Skeletal muscle cell (primary cell): Measurements from ENCODE around the gene CHD9.
"Not testable (repeated sequence)": the region's sequence is repeated elsewhere in the genome, so short reads cannot be mapped to it uniquely, and the experiment has no call there.

Experiments
- DNase-seq: peaks from one replicate; pipeline ENCODE4 v3.0.0-alpha.2; 2010; ENCODE audit warnings: low read depth
- H3K4me3 ChIP-seq: 2 replicates; pipeline ENCODE4 v1.5.1; 2011; ENCODE audit warnings: low read depth, mild to moderate bottlenecking, control low read depth, low read length, moderate library complexity

The CHD9 gene

DNA sequence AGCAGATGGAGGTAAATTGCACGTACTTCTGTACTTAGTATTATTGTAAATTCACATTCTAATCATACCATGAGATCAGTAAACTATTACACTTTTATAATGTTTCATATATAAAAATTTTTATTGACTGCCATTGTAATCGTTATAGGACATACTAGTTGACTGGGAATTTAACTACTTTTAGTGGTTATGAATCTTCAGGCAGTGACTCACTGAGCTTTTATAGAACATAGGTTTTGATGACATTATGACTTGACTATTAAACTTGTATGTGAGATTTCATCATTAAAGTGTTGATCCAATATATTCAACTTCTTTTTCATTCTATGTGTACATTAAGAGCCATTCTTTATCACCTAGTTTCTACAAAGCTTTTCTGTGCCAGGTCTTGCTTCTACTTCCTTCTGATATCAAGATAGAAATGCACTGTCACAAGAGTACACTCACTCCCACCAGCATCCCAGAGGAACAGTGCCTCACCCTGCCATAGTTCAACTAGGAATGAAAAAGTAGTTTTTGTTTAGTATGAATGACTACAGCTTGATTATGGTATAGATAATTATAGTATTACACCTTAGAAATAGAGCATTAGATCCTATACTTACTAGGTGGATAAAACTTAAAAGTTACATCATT is 237.1 kb downstream of the CHD9 start:
- H3K4me3 ChIP-seq = no peak overlapping the region
- no peak for DNase-seq

DNA sequence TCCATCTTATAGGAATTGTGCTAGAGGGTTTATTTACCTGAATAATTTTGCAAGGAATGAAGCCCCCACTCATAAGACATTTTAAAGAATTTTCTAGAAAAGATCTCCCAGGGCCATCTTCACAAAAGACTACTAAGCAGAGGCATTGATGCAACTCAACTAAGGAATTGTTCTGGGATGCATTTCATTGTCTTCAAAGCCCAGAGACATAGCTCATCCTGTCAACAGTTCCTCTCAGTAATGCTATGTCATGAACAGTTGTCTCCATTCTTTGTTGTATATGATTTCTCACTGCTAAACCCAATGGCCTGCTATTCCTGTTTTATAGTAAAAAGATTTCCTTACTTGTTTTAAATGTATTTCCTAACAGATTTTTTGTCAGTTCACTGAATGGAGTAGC is 242.7 kb downstream of the CHD9 start:
- H3K4me3 ChIP-seq = no peak overlapping the region

DNA sequence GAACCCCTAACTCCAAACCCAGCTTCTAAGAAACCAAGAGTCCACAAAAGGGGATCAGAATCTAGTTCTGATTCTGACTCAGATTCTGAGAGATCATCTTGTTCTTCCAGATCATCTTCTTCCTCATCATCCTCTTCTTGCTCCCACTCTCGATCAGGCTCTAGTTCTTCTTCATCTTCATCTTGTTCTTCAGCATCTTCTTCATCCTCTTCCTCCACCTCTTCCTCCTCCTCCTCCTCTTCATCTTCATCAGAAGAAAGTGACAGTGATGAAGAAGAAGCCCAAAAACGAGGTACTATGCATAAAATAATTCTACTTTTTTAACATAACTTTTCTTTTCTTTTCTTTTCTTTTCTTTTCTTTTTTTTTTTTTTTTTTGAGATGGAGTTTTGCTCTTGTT is 249.5 kb downstream of the CHD9 start:
- no peak overlapping the region for H3K4me3 ChIP-seq
- no peak for DNase-seq

More for the DNA sequence above, 242.7 kb downstream of the CHD9 start:
- DNase-seq = no peak

DNA sequence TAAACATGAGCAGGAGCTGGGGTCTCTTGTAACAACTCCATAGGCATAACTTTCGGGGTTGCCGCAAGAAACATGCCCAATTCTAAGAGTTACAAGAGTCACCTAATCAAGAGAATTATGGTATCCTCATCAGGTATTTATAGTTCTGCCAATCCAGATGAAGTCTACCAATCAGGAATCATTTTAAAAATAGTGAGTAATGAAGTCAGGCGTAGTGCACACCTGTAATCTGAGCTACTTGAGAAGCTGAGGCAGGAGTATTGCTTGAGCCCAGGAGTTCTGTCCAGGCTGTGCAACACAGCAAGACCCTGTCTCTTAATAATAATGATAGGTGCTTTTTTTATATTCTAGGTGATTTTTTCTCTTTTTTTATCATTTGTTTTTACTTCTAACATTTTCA is 251.0 kb downstream of the CHD9 start:
- no peak for DNase-seq
- H3K4me3 ChIP-seq = no peak overlapping the region

DNA sequence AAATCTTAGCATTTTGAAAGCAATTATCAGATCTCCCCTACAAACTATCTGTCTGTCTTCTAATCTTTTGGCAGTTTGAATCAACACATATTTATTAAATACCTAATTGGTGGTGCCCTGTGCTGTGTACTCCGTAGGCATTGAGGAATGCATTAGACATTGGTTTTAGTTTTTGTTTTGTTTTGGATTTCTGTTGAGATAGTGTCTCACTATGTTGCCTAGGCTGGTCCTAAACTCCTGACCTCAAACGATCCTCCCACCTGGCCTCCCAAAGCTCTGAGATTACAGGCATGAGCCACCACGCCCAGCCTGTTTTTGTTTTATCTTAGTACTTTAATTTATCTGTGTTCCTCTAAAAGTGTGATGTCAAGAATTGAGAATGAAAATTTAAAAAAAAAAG is 254.7 kb downstream of the CHD9 start:
- no peak for DNase-seq
- no peak overlapping the region for H3K4me3 ChIP-seq

DNA sequence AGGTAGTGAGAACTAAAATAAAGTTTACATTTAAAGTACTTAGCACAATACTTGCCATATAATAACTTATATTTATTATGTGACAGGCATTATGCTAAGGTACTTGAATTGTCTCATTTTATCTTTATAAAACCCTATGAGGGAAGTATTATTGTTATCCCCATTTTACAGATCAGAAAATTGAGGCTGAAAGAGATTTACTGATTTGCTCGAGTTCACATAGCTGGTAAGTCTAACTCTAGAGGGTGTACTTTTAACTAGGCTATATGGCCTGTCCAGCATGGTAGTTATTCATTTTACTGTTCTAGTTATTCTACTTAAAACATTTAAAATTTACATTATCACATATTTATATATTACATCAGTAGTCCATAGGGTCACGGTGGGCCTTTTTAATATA is 266.2 kb downstream of the CHD9 start:
- no peak for DNase-seq
- no peak overlapping the region for H3K4me3 ChIP-seq

DNA sequence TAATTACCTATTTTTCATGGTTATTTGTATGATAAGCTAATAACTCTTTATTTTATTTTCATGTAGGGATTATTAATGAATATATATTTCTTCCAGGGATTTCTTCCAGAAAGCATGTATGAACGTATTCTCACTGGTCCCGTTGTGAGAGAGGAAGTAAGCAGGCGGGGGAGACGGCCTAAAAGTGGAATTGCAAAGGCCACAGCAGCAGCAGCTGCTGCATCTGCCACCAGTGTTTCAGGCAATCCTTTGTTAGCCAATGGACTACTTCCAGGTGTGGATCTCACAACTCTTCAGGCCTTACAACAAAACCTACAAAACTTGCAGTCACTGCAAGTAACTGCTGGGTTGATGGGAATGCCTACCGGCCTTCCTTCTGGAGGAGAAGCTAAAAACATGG is 269.1 kb downstream of the CHD9 start:
- no peak overlapping the region for H3K4me3 ChIP-seq
- DNase-seq = no peak

DNA sequence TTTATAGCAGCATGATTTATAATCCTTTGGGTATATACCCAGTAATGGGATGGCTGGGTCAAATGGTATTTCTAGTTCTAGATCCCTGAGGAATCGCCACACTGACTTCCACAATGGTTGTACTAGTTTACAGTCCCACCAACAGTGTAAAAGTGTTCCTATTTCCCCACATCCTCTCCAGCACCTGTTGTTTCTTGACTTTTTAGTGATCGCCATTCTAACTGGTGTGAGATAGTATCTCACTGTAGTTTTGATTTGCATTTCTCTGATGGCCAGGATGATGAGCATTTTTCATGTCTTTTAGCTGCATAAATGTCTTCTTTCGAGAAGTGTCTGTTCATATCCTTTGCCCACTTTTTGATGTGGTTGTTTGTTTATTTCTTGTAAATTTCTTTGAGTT is 276.2 kb downstream of the CHD9 start:
- H3K4me3 ChIP-seq = not testable (repeated sequence)

DNA sequence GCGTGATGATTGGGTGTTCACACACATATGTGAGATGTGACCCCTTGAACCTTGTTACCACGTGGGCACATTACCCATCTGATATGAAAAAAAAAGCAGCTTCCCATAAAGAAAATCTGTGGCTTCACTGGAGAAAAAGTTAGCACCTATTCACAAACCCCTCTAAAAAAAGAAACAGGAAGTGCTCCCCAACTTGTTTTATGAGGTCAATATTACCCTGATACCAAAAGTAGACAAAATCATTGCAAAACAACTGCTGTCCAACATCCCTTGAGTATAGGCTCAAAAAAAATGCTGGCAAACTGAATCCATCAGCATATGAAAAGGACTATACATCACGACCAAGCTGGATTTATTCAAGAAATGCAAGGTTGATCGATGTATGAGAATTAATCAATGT is 279.8 kb downstream of the CHD9 start:
- no peak overlapping the region for H3K4me3 ChIP-seq
- no peak for DNase-seq

More for the DNA sequence above, 276.2 kb downstream of the CHD9 start:
- DNase-seq = not testable (repeated sequence)

DNA sequence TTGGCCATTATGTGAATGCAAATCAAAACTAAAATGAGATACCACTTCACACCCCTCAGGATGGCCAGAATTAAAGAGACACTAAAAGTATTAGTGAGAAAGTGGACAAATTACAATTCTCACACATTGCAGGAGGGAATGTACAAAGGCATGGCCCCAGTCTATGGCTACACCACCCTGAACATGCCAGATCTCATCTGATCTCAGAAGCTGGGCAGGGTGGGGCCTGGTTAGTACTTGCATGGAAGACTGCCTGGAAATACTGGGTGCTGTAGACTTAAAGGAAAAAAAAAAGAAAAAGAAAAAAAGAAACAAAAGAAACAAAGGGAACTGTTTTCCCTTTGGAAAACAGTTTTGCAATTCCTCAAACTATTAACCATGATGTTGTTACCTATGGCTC is 282.5 kb downstream of the CHD9 start:
- no peak overlapping the region for H3K4me3 ChIP-seq
- DNase-seq = no peak

DNA sequence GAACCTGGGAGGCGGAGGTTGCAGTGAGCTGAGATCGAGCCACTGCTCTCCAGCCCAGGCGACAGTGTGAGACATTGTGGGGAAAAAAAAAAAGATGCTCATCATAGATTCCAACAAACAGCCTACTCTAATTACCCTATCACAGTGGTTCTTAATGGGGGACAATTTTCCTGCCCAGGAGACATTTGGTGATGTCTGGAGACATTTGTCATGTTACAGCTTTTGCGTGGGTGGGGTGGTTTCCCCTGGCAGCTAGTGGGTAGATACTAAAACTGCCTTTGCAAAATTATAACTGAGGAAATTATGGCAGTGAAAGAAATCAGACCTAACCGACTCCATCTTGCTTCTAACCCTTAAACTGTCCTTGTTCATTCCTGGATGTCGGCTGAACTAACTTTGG is 287.0 kb downstream of the CHD9 start:
- no peak overlapping the region for H3K4me3 ChIP-seq
- no peak for DNase-seq

DNA sequence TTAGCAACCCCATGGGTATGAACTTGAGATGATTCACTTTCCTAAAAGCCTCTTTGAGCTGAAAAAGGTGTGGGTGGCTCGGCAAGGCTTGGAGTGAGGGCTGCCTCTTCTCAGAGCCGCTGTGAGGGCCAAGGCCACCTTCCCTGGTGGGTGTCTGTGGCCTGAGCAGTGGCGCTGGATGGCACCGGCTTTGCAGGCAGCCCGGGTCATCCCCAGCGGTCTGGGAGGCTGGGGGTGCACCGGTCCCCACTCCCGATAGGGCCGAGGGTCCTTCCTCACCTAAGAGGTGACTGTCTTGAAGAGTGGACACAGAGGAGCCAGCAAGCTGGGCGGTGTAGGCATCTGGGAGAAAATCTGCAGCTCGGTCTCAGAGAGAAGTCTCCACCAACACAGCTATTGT is 300.3 kb downstream of the CHD9 start:
- H3K4me3 ChIP-seq = no peak overlapping the region
- no peak for DNase-seq

DNA sequence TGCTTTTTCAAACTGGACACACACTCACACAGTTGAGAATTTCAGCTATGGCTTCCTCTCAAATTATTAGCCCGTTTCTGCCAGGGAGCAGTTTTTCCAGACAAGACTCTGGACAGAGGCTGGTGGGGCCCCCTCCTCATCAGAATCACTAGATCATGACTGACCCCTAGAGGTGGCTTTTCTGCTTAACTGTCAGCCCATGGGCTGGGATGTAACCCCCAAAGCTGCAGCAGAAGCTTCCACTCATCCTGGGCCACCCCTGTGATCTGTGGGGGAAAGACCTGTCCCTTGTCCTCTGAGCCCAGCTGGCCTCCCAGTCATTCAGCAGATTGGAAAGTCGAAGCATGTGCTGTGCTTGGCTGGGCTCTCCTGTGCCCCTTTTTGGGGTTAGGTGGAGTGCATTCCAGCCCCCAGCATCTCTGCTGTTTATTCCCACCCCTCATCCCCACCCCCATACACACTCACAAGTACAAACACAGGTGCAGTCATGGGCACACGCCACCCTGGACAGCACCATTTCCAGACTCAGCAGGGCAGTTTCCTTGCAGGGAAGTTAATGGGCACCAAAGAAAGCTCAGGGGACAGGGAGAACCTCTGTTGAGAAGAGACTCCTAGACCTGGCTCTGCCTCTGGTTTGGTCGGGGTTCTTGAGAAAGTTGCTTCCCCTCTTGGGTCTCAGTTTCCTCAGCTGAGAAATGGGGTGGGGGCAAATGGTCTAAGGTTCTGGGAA is 301.9 kb downstream of the CHD9 start:
- H3K4me3 ChIP-seq = no peak overlapping the region
- DNase-seq = no peak

DNA sequence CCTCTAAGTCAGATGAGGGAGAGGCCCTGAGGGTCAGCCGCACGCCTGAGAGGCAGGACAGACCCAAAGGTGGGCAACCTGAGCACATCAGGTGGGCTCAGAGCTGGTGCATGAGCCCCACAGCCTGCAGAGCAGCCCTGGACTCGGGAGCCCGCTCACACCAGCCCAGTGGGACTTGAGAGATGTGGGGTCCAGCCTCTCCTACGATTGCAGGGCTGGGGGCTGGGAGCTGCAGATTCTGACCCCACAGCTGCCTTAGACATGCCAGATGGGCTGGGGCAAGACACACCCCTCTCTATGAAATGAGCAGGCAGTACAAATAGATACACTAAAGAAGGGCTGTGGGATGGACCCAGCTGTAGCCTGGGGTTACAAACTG is 302.4 kb downstream of the CHD9 start:
- H3K4me3 ChIP-seq = no peak overlapping the region
- DNase-seq = no peak

DNA sequence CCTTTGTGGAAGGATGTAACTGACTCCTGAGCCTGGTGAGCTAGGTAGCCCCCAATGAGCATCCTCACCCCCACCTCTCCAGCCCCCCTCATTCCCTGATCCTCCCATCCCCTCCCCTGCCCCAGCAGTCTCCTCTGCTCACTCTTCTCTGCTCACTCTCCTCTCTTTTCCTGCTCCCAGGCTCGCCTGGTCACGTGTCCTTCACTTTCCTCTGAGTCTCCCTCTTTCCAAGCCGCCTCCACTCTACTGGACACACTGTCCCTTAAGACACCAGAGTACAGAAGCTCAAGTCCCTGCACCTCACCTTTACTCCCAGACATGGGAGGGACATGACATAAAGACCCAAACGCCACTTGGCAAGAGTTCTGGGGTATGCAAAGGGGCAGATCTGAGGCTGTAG is 303.2 kb downstream of the CHD9 start:
- DNase-seq = no peak
- H3K4me3 ChIP-seq = no peak overlapping the region

DNA sequence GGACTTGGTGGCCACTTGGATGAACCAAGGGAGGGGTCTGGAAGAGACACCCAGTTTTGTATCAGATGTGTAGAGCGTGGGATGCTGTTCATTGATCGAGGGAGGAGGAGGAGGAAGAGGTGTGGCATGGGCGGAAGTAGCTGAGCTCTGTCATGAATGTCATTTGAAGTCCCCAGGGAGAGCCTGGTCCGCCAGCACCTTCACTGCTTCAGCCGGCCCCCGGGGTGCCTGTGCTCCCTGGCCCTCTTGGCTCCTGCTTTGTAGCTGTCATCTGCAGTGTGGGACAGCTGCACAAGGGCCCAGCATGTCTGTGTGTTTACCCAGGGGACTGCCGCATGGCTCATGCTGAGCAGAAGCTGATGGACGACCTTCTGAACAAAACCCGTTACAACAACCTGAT is 304.1 kb downstream of the CHD9 start:
- no peak for DNase-seq
- no peak overlapping the region for H3K4me3 ChIP-seq

DNA sequence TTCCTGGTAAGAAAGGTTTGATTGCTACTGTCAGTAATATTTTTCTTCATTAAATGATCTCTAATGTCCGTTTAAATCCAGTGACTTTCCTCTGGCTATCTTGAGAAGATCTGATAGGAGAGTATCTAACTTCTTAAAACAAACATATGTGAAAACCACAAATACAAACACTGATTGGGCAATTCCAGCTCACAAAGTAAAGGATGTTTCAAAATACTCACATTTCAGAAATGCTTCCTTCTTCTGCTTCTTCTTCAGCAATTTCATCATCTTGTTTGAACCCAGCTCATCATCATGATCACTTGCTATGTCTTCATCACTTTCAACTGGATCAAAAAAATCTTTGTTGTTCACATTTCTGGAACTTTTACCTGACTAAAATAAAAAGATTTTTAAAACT is 315.1 kb downstream of the CHD9 start:
- DNase-seq = peak; percentile 13
- no peak overlapping the region for H3K4me3 ChIP-seq

DNA sequence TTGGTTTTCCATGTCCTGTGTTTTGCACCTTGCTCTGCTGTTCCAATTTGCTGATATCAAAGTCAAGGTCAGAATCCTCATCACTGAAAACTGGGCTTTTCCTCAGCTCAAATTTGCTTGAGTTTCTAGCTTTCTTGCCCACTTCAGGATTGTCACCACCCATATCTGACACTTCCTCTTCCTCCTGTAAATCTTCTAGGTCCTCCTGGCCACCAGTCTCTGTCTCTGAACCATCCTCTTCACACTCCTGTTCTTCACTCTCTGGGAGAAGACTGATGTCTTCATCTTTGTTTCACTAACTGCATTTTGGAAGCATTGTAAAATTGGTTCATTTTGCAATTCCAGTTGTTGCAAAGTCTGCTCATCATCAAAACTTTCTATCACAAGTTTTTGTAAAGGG is 316.0 kb downstream of the CHD9 start:
- H3K4me3 ChIP-seq = no peak overlapping the region
- DNase-seq = no peak

DNA sequence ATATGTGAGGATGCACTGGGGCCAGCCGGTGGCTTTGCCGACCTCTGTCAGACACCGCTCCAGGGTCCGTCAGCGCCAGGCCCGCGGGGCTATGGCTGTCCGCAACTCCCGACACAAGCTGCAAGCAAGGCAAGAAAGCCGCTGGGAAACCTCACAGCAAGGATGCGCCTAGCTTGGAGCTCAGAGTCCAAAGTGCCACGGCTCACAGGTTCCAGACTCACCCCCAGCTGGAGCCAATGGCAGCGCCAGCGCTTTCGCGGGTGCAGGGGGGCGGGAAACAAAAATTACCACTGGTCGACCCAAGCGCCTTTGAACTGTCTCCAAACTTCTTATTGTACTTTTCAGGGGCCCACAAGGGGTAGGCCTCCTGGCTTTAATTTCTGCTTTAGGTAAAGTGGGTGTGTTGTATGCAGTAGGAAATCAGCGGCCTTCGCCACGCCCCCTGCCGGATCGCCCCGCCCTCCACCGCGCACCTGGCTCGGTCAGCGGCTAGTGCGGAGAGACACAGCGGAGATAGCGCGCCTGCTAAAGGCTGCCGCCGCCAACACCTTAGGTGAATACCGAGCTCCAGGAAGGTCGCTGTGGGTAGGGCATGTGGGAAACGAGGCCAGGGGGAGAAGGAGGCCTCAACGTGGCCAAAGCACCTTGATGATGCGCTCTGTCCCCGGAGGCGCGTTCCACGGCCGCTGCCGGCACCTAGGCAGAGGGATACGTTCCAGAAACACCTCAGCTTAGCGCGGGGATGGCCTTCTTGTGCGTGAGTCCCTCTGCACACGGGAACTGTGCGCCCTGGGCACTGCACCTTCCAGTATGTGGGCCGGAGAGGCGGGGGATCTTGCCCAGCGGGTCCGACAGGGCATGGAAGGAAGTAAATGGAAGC is 318.4 kb downstream of the CHD9 start:
- H3K4me3 ChIP-seq = peak overlapping the region; percentile 23
- no peak for DNase-seq

DNA sequence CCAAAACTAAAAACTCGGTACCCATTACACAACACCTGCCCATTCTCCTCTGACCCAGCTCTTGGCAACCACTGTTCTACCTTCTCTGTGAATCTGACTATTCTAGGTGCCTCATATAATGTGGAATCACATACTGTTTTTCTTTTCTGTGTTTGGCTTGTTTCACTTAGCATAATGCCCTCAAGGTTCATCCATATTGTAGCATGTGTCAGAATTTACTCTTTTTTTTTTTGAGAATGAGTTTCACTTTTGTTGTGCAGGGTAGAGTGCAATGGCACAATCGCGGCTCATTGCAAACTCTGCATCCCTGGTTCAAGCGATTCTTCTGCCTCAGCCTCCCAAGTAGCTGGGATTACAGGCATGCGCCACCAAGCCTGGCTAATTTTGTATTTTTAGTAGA is 320.0 kb downstream of the CHD9 start:
- no peak for DNase-seq

DNA sequence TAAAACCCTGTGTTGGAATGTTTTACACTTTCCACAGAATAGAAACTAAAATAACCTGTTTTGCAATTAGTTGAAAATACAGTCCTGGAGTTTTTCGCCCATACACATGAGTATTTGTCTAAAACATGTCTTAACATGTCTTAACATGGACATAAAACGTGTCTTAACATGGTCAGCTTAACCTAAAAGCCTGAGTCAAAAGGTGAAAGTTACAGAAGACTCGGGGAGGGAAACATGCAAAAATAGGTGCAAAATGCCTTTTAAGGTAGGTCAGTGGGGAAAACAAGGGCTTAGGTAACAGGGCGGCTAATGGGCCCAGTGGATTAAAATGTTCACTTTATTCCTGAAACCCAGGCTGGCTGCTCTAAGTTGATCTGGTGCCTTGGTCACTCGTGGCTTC is 323.3 kb downstream of the CHD9 start:
- no peak overlapping the region for H3K4me3 ChIP-seq
- no peak for DNase-seq

More for the DNA sequence above, 320.0 kb downstream of the CHD9 start:
- no peak overlapping the region for H3K4me3 ChIP-seq
